ENCODE results near the gene ACRBP.
"Not testable (repeated sequence)": the region's sequence is repeated elsewhere in the genome, so short reads cannot be mapped to it uniquely, and the experiment has no call there.

The ACRBP gene

DNA sequence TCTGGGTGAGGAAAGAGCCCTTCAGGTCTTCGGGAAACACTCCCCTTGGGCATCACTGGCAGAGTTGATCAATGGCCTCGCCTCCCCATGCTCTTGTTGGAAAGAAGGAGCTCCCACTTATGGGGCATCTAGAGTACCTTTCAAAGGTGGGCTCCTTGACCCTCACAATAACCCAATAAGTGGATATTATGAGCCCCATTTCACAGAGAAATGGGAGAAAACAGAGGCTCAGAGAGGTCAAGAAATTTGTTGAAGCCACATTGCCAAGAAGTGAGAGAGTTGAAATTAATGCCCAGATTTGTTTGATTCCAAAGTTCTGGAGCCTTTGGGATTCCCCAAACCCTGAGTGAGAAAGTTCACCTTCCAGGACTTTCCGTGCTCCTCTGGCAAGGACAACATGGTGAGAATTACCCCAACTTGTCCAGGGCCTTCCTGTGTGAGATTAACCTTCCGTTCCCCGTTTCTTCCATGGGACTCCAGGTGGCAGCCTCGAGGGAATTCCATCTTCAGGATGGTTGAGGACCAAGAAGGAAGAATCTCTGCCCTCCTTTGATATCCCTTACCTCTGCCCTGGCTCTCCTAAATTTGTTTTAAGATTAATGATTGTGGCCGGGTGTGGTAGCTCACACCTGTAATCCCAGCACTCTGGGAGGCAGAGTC lies 32.6 kb downstream of the ACRBP start:
- DNase-seq: no peak

GRCh38 chr12:6613776-6614512 lies 33.3 kb downstream of the ACRBP start:
- DNase-seq: peak; percentile 81 to 84

DNA sequence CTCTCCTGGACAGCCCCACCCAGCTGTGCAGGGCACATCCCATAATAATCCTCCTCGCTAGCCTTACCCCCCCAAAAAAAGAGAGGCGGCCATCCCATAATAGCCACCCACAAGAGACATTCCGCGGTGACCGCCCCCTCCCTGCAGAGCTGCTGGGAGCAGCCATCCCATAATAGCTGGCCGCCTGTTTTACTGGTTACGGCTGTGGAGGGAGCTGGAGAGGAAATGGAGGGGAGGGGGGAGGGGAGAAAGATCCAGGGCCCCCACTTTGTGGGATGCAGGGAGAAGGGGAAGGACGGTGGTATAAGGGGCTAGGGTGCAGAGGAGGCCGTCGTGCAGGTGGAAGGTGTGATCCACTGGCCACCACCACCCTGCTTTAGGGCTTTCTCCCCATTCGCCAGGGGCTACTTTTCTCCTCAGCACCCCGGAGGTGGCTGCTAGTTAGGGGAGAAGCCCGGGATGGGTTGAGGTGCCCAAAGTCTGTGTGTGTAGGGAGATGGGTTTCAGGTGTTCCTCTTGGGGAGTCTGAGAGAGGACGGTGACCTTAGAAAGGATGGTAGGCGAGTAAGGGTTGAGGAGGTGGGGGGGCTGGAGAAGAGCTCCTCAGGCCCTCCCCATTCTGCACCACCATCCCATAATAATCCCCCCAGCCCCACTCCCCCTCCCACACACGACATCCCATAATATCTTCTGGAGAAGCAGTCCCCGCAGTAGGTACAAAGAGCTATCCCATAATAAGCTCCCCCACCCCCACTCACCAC lies 34.0 kb downstream of the ACRBP start:
- DNase-seq: peak; percentile 61 to 64

DNA sequence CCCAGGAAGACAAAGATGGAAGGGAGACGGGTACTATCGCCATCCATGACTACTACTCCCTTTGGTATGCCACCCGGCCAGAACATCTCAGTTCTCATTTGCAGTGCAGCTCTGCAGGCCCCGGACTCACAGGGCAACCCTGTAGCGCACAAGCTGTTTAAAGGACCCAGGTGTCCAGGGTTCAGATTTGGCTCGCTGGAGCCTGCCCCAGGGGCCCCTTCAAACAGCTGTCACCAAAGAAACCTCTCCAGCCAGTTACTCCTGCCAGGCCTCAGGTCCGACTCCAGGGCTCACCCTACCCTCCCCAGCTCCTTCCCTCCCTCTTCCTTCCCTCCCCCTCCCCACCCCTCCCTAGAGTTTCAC lies 34.6 kb downstream of the ACRBP start:
- DNase-seq: no peak

GRCh38 chr12:6612247-6612646 lies 35.0 kb downstream of the ACRBP start:
- DNase-seq: peak in 1 of 2 donors; percentile 24

- DNase-seq: no peak
Observed at GRCh38 chr12:6608592-6609281, 38.5 kb downstream of the ACRBP start.

- peak; percentile 69 to 79 for DNase-seq
Observed at GRCh38 chr12:6607751-6608591, 39.3 kb downstream of the ACRBP start.

DNA sequence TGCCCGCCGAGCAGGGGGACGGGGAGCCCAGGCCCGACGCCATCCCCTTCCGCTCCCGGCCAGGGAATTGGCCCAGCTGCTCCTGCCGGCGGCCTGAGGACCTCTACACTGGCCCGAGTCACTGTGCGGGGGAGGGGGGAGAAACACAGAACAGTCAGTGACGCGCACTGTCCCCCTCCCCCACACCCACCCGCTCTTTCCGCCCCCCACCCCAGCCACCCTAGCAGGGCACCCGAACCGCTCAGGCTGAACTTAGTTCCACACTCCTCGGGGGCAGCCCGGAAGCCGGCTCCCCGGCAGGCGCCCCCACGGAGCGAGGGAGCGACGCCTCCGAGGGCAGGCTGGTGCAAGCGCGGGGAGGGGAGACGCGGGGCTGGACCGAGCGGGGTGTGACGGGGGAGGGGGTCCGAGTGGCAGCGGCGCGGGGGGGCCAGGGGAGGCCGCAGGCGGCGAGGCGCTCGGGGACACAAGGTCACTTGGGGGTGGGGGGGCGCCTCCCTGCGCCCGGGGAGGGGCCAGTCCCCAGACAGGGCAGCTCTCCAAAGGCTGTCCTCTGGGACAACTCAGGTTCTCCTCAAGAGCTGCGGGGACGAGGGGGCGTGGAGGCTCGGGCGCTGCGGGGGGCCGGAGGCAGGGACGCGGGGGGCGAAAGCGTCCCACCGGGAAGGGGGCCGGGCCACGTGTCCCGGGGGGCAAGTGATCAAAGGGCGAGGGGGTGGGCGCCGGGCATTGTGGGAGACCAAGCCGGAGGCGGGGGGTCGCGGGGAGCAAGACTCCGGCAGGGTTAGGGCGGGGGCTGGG lies 40.7 kb downstream of the ACRBP start:
- peak; percentile 71 to 81 for DNase-seq

DNA sequence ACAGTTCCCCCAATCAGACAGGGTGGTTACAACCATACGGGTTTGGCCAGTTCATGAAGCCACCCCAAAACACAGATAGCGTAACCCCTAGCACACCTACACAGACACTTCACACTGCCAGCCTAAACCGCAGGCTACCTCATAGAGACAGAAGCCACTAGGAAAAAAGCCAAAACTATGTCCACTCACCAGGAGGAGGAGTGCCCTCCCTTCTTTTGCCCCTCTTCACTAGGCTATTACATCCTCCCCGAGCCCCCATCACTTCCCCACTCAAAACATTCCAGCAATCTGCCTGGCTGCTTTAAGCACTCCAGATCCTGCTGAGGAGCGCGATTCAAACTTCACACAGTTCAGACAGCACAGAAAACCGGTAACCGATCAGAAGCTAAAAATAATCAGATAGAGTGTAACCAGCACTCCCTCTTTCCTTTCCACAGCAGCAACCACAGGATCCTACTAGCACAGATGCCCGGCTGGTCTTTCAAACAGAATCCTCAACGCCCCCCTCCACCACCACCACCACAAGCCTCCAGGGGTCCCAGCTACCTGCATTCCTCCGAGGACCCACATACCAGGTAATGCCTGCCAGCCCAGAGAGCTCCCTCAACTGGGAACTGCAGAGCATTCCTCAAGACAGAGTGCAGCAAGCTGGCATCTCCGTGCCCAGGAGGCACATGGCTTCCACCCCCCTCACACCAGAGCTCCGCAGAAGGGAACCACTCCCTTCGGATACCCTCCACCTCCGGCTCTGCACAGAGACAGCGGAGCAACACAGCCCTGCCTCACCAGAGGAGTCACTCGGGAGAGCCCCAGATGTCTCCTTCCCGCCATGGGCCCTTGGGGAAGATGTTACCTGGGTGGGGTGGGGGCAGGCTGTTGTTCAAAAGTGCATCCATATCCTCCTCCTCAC lies 41.6 kb downstream of the ACRBP start:
- peak; percentile 61 to 70 for DNase-seq

DNA sequence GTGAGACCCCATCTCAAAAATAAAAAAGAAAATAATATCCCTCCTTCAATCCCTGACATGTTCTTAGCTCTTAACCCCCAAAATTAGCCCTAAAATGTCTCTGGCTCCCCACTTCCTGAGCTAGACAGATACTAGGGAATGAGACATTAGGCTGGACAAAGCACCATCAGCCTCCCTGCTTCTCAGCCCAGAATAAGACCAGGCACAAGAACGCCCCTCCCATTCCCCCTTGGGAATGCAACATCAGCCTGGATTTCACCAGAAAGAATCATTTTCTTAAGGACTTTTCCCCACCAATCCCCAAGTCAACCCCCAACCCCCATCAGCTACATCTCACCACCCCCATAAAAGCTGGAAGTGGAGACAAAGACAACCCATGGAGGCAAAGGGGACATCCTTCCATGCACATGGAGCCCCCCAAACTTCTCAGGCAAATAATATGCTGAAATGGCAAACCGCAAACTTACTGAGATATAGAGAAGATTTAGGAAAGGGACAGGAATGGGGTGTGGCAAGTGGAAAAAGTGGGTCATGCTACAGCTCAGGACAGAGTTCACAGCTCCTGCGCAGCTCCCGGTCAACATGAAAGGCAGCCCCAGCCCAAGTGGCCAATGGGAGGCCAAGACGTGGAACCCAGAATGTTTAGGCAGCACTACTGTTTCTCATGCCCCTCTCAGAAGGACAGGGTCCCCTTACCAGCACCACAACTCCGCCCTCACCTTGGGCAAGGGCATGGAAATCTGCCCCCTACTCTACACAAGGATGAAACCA lies 42.8 kb downstream of the ACRBP start:
- no peak for DNase-seq

DNA sequence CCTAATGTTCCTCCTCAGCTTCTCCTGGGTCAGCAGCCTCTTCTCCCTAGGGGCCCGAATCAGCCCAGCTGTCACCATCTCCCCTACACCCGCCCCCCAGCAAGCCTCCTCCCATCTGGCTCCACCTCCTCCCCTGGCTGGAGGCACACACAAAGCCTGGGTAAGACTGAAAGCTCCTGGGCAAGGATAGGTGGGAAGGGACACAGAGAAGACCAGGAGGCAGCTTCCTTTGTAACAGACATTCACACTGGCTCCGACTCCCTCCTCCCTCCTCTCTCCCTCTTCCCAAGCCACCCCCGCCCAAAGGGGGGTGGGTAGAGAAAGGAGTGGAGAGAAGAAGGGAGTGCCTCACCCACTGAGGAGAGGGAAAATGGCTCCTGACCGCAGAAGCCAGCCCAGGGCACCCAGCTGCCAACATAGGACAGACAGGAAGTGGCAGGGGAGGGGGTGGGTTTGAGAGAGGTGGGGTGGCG lies 44.1 kb downstream of the ACRBP start:
- DNase-seq: peak; percentile 49 to 64

DNA sequence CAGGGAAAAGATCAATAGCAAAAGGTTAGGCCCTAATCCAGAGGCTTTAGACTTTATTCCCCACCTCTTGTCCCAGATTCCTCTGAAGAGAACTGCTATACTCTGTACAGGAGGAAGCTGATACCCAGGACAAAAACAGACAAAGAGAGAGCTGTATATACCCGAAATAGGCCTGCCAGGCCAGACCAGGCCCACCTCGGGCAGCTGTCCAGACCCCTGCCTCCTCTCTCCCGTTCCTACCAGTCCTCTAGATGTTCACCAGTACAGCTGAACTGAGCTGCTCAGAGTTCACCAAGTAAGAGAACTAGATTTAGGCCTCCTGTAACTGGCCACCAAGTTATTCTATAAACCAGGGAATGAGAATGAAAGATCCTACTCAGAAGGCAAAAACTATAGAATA lies 44.7 kb downstream of the ACRBP start:
- DNase-seq: no peak

GRCh38 chr12:6595673-6596072 lies 51.6 kb downstream of the ACRBP start:
- not testable (repeated sequence) for DNase-seq

- no peak for DNase-seq
Observed at GRCh38 chr12:6592087-6592486, 55.1 kb downstream of the ACRBP start.
